Measurements from ENCODE around the gene SMCO4. TPM values are rescaled to one million over a fixed set of nuclear protein-coding genes. Genes with fewer than 3 reads are reported as not detected.

Gene SMCO4
- total RNA-seq, 1 experiment from 2014 or later, result 9.3 TPM

- ChIA-PET CTCF (no interaction called here), POLR2A (ENCODE audit: low non-redundant PET) (no interaction called here)
- Histone ChIP-seq H3K27me3 (replicated peaks; ENCODE audit: insufficient read depth, low read depth, low read length, poor library complexity) (no peaks in the 10 kb centered on the region), H3K4me1 (ENCODE audit: insufficient read depth, low read length, poor library complexity, severe bottlenecking) (no peaks in the 10 kb centered on the region), H3K4me3 (ENCODE audit: low read depth, low read length, poor library complexity, severe bottlenecking) (no peak overlapping the region), H3K9me3 (ENCODE audit: low read depth, low read length, poor library complexity, severe bottlenecking) (no peaks in the 10 kb centered on the region), H3K36me3 (ENCODE audit: insufficient read depth, low read length, poor library complexity, severe bottlenecking) (no peaks in the 10 kb centered on the region), H3K27ac (ENCODE audit: low read depth, low read length, poor library complexity, severe bottlenecking) (no peak overlapping the region)
- intact Hi-C loops (cut with micrococcal nuclease; ENCODE audit: unreplicated experiment), result no loop called here
- no peak for DNase-seq (ENCODE audit: low spot score)
- no peak for TF ChIP-seq CTCF (conservative IDR thresholded peaks at IDR 0.05; ENCODE audit: low read depth, low read length)
- no peak for TF ChIP-seq EZH2 (IDR thresholded peaks at IDR 0.05; ENCODE audit: borderline replicate concordance, low read depth, low read length, poor library complexity, severe bottlenecking)
- BruUV-seq (replicated peaks), result no TSS peak
Observed at GRCh38 chr11:93559681-93560080, 16.5 kb upstream of the SMCO4 start.

DNA sequence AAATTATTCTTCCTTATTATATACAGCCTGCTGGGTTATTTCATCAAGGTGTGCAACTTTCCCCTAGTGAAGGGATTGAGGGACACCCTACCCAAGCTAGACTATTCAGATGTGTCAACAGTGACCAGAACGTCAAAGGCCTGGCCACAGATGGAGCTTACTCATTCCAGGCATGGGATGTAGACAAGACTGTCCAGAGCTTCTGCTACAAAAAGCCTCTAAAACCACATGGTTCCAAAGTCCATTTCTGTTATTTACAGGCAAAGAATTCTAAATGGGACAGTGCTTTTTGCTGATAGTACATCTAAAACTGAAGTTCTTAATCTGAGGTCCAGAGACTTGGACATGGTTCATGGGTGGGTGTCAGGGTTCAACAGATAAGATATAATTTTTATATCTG lies 9.7 kb upstream of the SMCO4 start:
- ChIA-PET POLR2A (ENCODE audit: low non-redundant PET) (no interaction called here), CTCF (no interaction called here)
- DNase-seq (ENCODE audit: low spot score), result no peak
- Histone ChIP-seq H3K36me3 (ENCODE audit: insufficient read depth, low read length, poor library complexity, severe bottlenecking) (no peaks in the 10 kb centered on the region), H3K27ac (ENCODE audit: low read depth, low read length, poor library complexity, severe bottlenecking) (no peak overlapping the region), H3K4me1 (ENCODE audit: insufficient read depth, low read length, poor library complexity, severe bottlenecking) (no peaks in the 10 kb centered on the region), H3K9me3 (ENCODE audit: low read depth, low read length, poor library complexity, severe bottlenecking) (no peaks in the 10 kb centered on the region), H3K4me3 (ENCODE audit: low read depth, low read length, poor library complexity, severe bottlenecking) (no peak overlapping the region), H3K27me3 (replicated peaks; ENCODE audit: insufficient read depth, low read depth, low read length, poor library complexity) (no peaks in the 10 kb centered on the region)
- TF ChIP-seq CTCF (conservative IDR thresholded peaks at IDR 0.05; ENCODE audit: low read depth, low read length), result no peak
- no peak for TF ChIP-seq EZH2 (IDR thresholded peaks at IDR 0.05; ENCODE audit: borderline replicate concordance, low read depth, low read length, poor library complexity, severe bottlenecking)
- BruUV-seq (replicated peaks), result no TSS peak
- intact Hi-C loops (cut with micrococcal nuclease; ENCODE audit: unreplicated experiment), result no loop called here

DNA sequence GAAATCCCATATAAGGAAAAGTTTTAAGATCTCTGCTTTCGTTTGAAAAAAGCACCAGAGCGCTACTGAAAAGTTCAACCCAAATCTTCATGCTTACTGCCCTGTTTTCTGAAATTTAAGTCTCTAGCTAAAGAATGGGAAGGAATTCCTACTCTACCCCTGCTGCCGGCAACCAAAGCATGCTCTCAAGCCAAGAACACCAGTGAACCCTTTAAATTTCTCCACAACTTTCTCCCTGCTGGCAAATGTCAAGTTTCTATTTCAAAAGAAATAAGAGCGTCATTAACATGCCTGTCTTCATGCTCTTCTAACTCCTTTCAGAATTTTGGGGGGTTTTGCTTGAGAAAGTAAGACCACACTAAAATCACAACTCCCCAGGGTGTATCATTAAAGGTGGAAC lies 6.8 kb upstream of the SMCO4 start:
- Histone ChIP-seq H3K36me3 (ENCODE audit: insufficient read depth, low read length, poor library complexity, severe bottlenecking) (no peaks in the 10 kb centered on the region), H3K4me1 (ENCODE audit: insufficient read depth, low read length, poor library complexity, severe bottlenecking) (no peaks in the 10 kb centered on the region), H3K27ac (ENCODE audit: low read depth, low read length, poor library complexity, severe bottlenecking) (no peak overlapping the region), H3K27me3 (replicated peaks; ENCODE audit: insufficient read depth, low read depth, low read length, poor library complexity) (no peaks in the 10 kb centered on the region), H3K4me3 (ENCODE audit: low read depth, low read length, poor library complexity, severe bottlenecking) (no peak overlapping the region), H3K9me3 (ENCODE audit: low read depth, low read length, poor library complexity, severe bottlenecking) (no peaks in the 10 kb centered on the region)
- ChIA-PET POLR2A (ENCODE audit: low non-redundant PET) (no interaction called here), CTCF (no interaction called here)
- no peak for TF ChIP-seq EZH2 (IDR thresholded peaks at IDR 0.05; ENCODE audit: borderline replicate concordance, low read depth, low read length, poor library complexity, severe bottlenecking)
- no TSS peak for BruUV-seq (replicated peaks)
- no peak for DNase-seq (ENCODE audit: low spot score)
- intact Hi-C loops (cut with micrococcal nuclease; ENCODE audit: unreplicated experiment), result no loop called here

GRCh38 chr11:93548679-93549319 lies 5.6 kb upstream of the SMCO4 start:
- DNase-seq (ENCODE audit: low spot score), result no peak
- Histone ChIP-seq H3K4me1 (ENCODE audit: insufficient read depth, low read length, poor library complexity, severe bottlenecking) (no peaks in the 10 kb centered on the region), H3K27ac (ENCODE audit: low read depth, low read length, poor library complexity, severe bottlenecking) (no peak overlapping the region), H3K9me3 (ENCODE audit: low read depth, low read length, poor library complexity, severe bottlenecking) (no peaks in the 10 kb centered on the region), H3K27me3 (replicated peaks; ENCODE audit: insufficient read depth, low read depth, low read length, poor library complexity) (no peaks in the 10 kb centered on the region), H3K36me3 (ENCODE audit: insufficient read depth, low read length, poor library complexity, severe bottlenecking) (no peaks in the 10 kb centered on the region), H3K4me3 (ENCODE audit: low read depth, low read length, poor library complexity, severe bottlenecking) (no peak overlapping the region)
- no TSS peak for BruUV-seq (replicated peaks)
- TF ChIP-seq CTCF (conservative IDR thresholded peaks at IDR 0.05; ENCODE audit: low read depth, low read length) (no peak), EZH2 (IDR thresholded peaks at IDR 0.05; ENCODE audit: borderline replicate concordance, low read depth, low read length, poor library complexity, severe bottlenecking) (no peak)
- ChIA-PET CTCF (no interaction called here), POLR2A (ENCODE audit: low non-redundant PET) (no interaction called here)
- intact Hi-C loops (cut with micrococcal nuclease; ENCODE audit: unreplicated experiment), result no loop called here
